Stimulated activated CD8-positive, alpha-beta memory T cell treated with anti-CD3 and anti-CD28 coated beads, Interleukin-4, amount 100 ng/mL, for 4 hours (primary cell): ENCODE measurements around the gene RPA1.

ENCODE experiments used
- DNase-seq, 2 donors: peaks; one replicate each; pipeline ENCODE4 v3.0.0-alpha.2; 2020; ENCODE audit warnings: low read depth in 2 of 2, low spot score in 1 of 2

RPA1 gene

DNA sequence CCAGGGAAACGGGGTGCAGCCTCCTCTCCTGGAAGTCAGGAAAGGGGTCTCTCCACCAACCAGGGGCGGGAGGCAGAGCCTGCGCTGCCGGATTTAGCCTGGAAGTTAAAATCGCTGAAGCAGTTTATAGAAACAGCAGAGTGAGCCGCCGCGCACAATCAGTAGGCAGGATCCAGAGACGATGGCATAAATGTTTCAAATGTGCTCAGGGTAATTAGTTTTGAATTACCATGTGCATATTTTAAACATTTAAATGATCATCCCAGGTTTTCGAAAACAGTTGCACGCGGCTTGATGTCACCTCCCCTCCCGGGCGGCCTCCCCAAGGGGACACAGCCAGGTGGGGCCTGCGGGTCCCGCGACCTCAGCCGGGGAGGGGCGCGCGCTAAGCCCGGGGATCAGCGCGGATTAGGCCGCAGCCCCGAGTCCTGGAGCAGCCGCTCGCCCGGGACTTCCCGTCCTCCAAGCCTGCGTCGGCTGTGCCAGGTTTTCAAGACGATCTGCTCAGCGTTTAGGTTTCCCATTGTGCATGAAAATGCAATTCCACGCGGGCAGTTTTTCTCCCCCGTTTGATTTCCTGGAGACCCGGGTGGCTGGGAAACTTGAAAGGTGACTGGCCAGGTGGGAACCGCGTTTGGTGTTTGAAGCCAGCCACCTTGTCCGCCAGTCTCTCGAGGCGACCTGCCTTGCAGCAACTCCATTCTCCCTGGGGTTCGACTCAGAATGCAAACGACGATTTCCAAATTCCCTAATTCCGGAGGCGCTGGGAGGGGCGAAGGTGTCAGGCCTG is 78.3 kb downstream of the RPA1 start:
- DNase-seq: no peak

DNA sequence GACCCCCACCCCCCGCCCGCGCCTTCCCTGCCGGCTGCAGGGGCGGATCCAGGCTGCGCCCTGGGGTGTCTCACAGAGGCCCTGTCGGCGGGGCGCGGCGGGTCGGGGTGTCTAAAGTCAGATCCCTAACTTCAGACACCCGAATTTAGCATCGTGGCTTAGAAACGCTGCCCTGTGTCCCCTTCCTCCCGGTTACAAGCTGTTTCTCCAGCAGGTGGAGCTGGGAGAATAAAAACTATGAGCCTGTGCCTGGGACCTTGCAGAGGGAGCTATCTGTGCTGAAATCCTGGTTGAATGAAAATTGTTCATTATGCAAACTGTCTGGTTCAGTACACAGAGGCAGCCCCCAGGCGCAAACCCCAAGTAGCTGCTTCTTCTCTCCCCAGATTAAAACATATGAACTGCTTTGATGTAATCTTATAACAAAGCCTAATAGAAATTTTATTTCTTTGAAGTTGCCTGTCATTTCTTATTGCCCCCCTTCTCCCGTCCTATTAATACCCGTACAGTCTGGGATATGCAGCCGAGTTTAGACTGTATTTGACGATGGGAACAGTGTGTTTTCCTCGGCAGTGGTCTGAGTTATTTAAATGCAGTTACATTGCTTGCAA is 79.0 kb downstream of the RPA1 start:
- DNase-seq: no peak

DNA sequence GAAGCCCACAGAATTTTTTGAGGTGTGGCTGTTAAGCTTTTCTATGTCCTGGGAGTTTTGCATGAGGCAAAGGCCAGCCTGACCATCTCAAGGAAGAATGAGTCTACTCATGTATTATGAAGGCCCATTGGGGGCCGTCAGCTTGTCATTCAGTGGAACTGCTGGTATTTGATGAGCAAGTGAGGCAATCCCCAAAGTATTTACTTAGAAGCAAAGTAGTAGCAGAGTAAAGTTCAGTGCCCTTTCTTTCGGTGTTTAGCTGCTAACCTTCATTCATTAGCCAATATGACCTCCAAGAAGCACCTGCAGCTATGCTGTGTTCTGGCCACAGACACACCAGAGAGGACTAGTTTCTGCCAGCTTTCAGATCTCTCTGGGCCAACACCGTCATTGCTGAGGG is 80.2 kb downstream of the RPA1 start:
- no peak for DNase-seq

DNA sequence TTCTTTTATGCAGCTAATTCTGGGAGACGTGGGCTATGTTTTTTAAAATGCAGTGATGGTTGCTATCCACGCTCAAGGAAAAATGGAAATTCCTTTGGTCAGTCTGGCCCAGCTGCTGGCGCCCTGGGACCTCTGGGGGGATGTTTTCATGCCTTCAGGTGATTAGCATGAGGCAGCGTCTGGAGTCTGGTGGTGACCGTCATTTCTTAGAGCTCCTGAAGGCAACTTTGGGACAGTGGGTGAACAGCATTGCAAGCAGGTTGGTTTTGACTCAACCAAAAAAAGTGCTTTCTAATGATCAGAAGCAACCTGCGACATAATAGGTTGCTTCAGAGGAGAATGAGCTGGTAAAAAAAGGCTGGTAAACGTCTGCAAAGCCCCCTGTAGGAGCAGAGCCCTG is 82.3 kb downstream of the RPA1 start:
- DNase-seq: no peak

DNA sequence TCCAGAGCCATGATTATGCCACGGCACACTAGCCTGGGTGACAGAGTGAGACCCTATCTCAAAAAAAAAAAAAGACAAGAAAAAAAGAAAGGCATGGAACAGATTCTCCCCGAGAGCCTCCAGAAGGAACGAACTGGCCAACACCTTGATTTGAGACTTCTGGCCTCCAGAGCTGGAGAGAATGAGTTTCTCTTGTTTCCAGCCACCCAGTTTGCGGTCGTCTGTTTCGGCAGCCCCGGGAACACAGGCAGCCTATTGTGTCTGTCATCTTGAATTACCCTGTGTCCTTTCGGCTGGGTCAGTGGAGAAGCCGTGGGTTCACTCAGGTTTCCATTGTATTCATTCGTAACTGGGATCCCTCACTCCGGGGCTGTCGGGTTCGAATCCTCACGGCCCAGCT is 83.9 kb downstream of the RPA1 start:
- DNase-seq: no peak

DNA sequence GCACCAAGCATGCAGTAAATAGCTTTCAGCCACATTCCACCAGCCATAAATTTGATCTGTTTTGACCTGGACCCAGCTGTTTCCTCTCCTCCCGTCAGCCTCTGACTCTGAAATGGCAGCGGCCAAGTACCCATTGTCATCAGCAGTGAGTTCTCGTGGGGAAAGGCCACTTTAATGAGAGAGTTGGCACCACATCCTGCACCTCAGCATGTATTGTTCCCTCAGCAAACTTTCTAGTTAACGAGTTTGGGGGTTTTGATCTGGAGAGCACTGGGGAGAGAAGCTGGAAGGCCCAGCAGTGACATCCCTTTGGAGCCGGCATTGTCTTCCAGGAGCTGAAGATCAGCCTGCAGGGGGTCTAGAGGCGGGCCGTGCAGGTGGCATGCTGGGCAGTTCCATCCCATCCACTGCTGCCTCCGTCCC is 84.9 kb downstream of the RPA1 start:
- no peak for DNase-seq

DNA sequence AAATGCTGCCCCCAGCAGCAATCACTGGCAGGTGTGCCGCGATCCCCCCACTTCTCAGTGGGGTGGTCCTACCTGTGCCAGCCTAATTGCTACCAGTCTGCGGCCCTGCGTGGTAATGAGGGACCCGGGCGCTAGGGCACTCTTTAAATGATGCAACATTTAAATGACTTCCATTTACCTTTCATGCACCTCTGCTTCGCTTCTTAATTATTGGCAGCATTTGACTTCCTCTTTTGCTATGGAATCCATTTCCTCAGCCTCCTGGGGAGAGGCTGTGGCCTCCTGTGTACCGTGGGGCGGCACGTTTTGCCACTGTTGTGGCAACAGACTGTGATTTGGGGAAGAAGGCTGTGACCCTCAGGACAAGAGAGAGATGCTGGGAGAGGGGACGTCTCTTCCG is 86.1 kb downstream of the RPA1 start:
- DNase-seq: no peak

DNA sequence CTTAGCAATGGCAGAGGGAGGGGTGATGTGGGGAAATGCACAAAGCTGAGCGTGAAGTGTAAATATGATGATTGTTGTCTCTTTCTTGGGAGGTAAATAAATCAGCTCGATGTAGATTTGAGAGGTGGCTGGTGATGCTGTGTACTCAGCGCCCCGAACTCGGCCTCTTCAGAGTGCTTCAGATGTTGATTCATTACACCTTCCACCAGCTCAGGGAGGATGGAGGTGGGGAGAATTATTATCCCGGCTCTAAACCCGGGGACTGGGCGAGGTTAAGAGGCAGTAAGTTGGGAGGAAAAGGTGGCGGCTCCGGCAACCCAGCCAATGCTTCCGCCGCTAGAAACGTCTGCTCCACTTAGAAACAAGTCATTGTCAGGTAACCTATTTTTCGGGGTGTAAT is 86.5 kb downstream of the RPA1 start:
- DNase-seq: no peak

DNA sequence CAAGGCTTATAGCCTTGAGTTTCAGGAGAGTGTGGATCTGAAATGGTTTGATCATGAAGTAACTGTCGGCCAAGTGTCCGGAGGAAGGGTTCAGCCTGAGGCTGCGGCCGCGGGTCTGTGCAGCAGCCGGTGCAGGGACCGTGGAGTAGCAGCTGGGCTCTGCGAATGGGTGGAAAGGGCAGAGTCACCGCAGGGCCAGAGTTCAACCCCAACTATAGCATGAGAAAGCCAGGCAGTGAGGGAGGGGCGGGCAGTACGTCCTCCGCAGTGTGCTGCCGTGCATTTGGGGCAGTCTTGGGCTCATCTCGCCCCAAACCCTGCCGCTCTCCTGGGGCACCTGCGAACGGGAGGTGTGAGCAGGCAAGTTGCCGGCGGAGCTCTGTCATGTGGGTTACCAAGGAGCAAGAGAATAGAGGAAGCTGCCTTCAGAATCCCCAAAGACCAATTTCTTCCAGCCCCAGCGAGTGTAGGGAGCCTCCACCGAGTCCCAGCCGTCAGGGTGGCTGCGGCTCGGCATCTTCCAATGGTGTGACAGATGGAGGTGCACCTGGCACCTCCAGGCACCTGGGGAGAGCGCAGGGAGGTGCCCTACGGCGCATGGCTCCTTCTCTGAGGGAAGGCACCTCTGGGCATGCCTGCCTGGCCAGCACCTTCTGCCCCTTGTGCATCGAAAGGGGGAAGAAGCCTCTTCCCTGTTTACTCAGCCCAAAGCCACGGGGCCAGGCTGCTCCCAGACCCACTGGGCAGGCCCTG is 87.3 kb downstream of the RPA1 start:
- no peak for DNase-seq

DNA sequence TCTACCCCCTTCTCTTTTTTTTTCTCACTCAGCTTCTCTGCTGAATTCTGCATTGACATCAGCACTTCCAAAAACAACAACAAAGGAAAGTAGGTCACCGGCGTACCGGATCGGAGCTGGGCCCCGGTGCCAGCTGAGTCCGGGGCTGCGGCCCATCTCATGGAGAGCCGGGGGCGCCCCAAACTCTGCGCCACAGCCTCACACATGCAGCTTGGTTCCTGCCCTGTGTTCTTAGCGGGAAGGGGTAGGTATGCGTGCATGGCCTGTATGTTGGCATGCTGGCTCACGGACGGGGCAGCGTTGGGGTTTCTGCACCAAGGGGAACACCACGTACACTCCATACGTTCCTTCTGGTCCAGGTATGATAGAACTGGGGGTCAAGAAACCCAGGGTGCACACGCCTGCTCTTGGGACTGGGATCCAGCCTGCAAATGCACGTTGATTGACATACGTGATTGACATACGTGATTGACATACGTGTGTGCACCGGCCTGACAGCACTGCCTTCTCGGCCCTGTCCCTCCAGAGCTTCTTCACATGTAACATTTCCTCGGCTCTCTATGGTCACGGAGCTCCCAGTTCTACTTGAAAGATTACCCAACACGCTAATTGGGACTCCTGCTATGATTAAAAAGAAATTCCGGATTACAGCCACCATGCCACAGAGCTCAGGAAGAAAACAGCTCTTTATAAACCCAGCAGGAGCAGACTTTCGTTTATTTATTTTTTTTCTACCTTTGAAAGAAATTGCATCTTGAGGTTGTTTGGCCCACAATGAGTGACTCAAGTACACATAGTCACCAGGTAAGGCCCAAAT is 88.7 kb downstream of the RPA1 start:
- no peak for DNase-seq

DNA sequence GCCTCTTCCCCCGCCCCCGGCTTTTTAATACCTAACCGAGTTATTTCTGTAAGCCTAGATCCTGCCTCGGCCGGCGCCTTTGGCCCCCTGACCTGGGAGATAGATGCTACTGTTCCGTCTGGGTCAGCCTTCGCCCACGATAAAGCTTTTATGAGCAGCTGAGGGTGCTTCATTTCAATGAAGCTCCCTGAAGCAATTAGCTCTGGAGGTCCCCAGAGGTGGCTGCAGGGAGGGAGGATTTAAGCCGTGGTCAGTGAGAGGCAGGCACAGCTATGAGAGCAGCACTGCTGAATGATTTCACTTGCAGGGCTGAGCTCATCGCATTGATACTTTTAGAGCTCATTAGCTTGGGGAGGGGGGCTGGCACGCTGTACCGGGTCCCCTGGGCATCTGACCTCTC is 89.4 kb downstream of the RPA1 start:
- no peak for DNase-seq

DNA sequence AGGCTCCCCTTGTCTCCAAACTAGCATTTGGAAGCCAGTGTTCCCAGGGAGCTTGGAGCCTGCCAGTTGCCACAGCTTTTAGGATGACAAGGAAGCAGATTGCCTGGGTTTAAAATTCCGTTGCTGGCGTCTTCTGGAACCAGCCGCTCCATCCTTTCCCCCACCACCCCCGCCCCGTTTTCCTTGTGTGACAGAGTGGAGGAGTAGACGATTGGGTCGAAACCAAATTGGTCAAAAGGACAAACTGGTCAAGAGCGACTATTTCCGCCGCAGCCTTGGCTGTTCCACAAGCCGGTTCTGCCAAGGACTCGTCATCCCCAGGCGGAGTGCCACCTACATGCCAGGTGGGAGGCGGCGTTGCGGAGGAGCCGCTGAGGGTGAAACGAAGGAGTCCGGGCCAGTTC is 91.1 kb downstream of the RPA1 start:
- no peak for DNase-seq

DNA sequence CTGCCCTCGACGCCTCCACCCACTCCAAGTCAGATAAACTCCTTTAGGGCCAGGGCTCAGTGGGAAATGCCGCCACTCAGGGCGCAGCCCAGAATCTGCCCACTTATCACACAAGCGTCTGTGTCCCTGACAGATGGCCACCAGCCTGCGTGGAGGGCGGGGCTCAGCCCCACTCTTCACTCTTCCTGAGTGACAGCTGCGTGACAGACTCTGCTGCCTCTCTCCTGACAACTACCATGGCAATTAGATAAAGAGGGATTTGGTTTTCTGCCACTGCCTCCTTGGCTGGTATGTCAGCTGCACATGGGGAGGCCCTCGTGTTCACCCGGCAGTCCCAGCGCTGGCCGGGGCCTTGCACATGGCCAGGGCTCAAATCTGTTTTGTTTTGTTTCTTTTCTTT is 99.2 kb downstream of the RPA1 start:
- no peak for DNase-seq

DNA sequence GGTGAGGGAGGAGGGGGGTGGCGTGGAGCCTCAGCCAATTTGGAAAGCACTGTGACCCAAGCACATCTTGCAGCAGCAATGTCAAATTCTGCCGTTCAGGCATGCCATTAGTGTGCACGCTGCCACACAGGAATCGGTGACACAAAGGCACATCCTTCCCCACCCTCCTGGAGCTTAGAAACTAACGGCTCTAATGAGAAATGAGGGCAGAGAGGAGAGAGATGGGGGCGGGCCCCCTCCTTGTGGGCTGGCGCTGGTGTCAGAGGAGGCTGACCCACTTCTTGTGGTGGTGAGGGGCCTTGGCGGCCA is 100.5 kb downstream of the RPA1 start:
- no peak for DNase-seq

DNA sequence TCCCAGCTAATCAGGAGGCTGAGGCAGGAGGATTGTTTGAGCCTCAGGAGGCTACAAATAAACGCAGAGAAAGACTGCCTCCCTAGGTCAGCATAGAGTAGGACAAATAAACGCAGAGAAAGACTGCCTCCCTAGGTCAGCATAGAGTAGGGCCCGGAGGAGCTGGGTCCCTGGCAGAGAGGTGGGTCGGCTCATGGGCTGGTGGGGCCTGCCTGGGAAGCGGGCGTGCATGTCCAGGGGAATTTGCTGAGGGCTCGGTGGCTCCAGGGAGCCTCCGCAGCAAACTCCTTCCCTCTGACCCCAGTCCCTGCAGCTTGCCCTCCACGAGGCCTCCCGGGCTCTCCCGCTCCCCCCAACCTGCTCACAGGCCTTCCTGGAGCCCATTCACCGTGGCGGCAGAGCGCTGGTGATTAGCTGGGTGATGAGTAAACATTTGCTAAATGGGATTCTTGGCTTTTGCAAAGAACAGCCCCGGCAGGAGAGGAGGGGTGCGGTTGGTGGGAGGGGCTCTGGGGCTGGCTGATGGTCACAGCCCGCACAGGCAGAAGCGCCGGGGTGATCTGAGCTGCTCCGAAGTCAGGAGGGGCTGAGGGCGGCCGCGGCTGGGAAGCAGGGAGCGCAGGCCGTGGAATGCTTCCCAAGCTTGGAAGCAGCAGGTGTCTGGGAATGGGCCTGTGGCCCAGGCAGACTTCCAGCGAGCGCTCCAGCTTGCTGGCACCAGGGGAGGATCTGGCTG is 102.2 kb downstream of the RPA1 start:
- no peak for DNase-seq

DNA sequence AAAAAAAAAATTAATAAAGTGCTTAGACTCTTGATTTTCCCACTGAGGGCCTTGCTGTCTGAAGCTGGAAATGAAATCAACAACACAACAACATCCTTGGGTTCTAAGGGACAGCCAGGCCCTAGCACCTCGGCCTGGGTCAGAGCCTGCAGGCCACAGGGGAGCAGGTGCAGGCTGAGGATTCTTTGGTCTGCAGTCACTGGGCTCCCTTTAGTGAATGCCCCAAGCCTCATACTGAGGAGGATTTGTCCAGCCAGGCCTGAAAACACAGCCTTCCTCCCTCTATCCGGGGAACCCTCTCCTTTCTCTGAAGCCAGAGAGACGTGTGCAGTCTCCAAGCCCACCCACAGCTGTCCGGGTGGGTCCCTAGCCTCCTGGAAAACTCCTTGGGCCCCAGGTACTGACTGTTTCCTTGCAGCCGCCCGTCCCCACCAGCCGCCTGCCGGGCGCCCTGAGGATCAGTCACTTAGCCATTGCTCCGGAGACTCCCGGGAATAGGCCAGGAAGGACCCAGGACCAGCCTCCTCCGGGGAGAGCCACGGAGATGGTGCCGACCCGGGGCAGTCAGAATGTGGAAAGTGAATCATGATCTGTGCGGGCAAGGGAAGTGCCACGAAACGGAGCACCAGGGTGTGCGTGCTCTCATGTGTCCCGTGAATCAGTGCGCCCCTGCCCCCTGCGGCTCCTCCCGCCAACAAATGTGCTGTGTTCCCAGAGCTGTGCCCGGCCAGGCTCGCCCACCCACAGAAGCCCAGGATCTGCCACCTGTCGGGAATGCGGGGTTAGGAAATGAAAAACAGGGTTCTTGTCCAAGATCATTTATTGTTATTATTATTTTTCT is 104.3 kb downstream of the RPA1 start:
- DNase-seq: no peak

DNA sequence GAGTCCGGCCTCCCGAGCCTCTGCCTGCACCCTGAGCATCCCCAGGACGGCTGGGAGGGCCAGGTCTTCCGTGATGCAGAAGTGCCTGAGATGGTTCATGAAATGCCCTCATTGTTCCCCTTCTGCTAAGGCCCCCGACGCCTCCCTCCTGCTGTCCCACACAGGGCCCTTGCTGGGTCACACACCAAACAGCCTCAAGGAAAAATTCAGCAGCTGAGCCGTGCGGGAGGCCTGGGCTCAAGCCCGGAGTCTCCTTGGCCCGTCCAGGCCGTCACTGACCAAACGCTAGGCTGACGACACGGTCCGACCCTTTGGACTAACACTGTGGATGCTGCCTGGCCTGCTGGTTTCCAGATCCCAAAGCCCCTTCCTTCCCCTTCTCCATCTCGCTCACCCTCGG is 105.1 kb downstream of the RPA1 start:
- DNase-seq: no peak

DNA sequence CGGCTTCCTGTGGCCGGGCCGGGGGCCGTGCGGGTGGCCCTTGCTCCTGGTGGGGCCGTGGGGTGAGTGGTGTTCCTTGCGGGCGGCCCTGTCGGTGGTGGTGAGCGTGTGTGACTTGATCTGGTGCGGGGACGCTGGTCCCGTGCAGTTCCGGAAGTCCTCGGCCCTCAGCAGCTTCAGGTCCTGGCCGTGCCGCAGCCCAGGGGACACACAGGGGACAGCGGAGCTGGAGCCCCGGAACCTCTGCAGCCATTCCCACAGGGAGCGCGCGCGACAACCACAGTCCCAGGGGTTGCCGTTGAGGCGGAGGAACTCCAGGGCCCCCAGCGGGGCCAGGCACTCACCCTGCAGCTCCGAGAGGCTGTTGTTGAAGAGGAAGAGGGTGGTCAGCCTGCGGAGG is 107.0 kb downstream of the RPA1 start:
- no peak for DNase-seq

DNA sequence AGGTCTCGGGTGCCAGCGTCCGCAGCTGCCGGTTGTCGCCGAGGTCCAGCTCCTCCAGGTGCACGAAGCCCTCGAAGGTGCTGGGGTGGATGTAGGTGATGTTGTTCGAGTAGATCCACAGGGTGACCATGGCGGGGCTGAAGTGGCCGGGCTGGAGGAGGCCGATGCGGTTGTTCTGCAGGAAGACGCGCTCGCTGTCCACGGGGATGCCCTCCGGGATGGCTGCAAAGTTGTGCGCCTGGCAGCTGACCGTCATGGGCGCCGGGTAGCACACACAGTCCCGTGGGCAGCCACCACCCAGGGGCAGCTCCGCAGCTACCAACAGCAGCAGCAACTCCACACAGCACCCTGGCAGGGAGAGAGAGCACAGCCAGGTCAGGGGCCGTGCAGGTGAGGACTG is 107.7 kb downstream of the RPA1 start:
- no peak for DNase-seq
